Measurements from ENCODE around the gene NTRK3.

- TF ChIP-seq POLR2A (IDR thresholded peaks at IDR 0.05; ENCODE audit: low read length) (no peak), GATA1 (IDR thresholded peaks at IDR 0.05; ENCODE audit: low read depth, low read length) (no peak)
Measured at GRCh38 chr15:88276821-88277410, 20.4 kb upstream of the NTRK3 start.

All from erythroblast (primary cell).